Bone marrow (tissue), 2 donors: ENCODE results near the gene DIDO1.

Source experiments
- DNase-seq, 2 donors: peaks; one replicate each; lab custom pipeline; 2025; lab: John Stamatoyannopoulos, UW

Gene DIDO1

DNA sequence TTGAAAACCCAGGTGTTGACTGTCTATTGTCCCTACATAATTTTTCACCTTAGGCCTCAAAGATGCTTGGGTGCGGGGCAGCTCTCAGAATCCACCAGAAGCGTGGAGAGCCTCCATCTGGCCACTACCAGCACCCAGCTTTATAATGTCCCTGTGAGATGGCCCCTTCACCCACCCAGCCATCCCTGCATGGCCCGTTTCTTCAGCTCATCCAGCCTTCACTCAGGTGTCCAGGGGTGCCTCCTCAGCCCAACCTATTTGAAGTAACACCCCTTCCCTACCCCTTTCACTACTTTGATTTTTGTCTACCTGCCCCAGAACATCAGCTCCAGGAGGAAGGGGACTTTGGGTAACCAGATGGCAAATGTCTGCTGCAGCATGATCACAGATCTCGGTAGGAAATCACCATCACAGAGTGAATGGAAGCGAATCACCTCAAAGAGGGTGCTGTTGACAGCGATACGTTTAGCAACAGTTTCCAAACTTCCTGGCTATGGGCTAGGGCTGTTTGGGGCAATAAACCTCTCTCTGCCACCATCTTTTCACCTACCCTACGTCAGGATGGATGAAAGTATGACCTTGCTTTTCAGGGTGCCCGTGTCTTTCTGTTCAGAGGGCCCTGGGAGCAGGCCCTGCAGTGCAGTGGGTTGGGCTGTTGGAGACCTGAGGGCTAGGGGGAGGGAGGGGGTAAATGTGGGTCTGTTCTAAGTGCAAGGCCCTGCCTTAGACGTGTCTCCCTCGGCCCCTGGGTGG, 25.0 kb upstream of the DIDO1 start:
- DNase-seq = no peak

DNA sequence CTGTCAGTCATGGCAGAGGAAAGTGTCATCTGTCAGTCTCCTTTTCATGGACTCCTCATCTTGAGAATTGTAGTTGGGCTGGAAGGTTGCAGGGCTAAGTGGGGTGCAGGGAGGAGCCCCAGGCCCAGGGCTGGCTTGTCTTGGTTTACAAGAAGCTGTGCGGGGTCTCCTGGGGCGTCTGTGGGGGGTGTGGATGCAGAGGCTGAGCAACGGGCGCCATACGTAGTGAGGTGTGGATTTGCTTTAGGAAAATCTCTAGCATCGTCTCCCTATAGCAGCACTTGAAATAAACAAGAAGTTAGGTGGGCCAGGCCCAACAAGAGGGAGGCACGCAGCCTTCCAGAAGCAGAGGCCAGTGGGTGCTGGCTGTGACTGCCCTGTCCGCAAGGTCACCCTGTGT, 24.4 kb upstream of the DIDO1 start:
- DNase-seq = no peak

DNA sequence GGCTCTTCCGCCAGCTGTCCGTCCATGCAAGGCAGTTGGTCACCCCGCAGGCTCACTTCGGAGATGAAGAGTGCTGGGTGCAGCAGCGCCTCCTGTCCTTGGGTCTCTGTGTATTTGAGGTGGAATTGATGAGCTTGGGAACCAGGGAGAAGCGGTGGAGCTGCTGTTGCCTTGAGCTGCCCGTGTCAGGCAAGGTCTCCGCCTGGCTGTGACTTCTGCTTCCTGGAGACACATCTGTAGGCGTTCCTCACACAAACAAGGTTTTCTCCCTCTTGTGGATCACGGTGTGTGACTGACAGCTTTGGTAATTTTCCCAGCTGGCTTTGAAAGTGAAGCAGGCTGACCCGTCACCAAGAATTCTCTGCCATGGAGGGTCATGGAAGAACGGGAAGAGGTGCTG, 23.7 kb upstream of the DIDO1 start:
- no peak for DNase-seq

DNA sequence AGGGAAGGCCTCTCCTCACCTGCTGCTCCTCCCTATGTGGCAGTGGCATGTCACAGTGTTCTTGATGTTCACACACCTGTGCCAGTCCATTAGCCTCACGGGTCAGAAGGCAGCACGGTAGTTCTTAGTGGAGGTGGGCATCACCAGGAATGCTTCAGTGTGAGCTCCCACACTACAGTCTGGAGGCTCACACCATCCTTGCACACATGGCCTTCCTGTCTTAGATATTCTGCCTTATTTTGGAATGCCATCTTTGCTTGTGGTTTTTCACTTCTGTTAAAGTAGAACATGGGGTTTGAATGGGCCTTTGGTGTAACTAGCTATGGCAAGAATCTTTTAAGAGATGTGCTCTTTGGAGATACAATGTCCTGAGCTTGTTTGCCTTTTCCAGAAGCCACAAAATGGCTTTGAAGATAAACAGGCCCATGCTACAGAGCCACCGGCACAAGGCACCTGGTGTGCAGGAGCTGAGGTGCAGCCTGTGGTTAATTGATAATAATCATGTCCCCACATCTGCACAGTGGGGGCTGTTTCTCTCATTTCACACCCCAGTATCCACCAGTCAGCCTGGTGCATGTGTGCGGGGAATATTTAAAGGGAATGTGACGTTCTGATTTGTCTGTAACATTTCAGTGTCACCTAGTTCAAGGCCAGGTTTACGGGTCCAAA, 23.0 kb upstream of the DIDO1 start:
- no peak for DNase-seq

DNA sequence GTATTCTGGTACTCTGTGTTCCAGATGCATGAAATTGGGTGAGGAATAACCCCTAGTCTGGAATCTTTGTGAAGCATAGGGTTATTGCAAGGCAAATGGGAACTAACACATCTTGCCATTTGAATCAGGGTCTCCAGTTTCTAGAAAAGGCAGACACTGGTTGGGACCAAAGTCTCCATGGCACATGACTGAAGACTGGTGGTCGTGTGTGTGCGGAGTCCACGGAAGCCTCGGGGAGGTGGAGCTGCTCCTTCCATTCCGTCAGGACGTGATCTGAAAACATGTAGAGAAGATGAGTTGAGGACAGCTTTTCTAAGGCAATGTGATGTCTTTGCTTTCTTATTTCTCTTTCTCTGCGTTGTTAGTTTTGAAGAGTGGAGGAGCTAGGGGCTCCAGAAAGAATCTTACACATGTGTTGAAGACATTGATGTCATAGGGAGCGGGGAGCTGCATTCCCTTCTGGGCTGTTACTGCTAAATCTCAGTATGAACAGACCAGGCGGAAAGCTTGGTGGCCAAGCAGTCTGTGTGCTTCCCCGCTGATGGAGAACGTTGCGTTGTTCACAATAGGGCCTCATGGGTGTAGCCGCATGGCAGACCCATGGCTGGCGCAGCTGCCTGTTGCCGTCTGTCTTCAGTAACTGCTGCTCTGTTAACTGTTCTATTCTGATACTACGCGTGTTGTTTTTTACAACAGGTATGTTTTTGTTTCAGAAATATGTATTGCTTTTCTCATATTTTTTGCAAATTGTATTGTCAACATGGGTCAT, 21.4 kb upstream of the DIDO1 start:
- no peak for DNase-seq

DNA sequence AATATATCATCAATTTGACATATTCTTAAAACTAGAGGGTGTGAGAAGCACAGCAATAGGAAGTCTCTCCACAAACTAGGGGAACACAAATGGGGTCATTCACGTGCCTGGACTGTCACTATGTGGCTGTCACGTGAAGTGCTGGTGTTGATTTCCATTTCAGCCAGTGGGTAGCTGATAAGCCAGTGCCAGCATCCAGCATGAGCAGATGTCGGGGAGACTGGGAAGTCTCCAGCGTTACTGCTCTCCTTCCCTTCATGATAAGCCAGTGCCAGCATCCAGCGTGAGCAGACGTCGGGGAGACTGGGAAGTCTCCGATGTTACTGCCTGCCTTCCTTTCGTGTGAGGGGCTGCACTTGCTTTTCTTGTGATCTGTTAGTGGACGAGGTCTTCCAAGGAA, 20.6 kb upstream of the DIDO1 start:
- DNase-seq = no peak

DNA sequence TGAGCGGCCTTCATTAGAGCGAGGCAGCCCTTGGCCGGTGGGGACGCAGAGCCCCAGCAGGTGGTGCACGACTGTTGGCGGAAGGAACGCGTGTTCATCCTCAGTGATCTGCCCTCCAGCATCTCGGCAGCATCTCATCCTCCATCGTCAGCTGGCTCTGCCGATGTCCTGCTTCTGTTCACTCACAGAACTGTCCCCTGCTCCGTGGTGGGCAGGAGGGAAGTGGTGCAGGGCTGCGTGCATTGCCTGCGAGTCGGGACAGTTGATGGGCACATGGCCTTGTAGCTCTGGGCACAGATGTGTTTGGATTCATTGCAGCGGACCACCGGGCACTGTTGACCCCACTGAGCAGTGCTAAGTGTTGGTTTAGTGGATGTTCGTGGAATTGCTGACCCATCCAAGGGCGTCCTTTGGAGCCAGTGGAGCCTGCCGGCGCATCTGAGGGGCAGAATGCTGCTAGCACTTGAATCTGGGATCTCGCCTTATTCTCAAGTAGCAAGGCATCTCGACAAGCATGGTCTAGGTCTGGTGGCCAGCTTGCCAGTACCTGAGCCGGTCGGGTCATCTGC, 19.6 kb upstream of the DIDO1 start:
- no peak for DNase-seq

DNA sequence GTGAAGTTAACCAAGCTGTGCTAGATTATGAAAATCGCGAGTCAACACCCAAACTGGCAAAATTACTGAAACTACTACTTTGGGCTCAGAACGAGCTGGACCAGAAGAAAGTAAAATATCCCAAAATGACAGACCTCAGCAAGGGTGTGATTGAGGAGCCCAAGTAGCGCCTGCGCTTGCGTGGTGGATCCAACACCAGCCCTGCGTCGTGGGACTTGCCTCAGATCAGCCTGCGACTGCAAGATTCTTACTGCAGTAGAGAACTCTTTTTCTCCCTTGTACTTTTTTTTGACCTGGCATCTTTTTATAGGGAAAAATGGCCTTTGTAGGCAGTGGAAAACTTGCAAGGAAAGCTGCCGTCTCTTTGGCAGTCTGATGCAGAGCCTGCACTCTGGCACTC, 18.4 kb upstream of the DIDO1 start:
- no peak for DNase-seq

DNA sequence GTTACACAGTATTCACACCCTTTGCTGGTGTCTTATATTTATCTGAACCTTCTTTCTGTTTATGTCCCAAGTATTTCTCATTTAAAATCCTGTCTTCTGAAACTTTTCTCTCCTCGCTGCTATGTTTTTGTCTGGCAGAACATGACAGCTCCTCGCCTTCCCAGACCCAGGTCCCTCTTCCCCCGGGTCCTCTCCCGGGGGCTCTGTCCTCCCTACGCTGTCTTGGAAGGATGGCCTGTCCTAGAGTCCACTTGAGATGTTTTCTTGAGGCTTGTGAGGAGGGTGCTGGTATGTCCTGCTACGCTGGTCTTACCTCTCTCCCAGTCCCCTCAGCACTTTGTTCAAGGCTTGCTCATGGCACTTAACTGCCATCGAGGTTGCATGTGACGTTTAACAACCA, 17.9 kb upstream of the DIDO1 start:
- no peak for DNase-seq

DNA sequence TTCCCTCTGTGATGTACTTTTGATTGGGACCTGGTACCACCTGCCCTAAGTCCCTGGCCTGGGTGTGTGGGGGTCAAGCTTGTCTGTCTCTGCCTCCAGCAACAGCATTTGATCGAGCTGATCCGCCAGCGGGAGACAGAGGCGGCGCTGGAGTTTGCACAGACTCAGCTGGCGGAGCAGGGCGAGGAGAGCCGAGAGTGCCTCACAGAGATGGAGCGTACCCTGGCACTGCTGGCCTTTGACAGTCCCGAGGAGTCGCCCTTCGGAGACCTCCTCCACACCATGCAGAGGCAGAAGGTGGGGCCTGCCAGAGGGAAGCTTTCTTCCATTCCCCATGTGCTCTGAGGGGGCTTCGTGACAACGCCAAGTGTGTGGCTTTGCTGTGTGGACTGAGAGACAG, 17.1 kb upstream of the DIDO1 start:
- DNase-seq = no peak

DNA sequence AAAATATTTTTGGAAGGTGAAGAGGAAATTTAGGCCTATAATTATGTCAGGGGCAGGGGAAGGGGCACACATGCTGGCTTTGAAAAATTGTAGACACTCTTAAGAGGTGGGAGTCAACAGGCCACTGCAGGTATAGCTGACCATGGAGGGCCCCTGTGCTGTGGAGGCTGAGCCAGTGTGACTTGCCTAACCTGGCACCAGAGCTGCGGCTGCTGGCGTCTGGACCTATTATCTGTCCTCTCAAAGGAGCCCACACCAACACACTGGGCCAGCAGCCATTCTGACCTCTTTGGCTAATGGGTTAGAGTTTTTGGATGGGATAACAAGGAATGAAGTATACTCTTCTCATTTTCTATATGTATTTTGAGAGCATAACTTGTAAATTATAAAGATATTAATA, 16.2 kb upstream of the DIDO1 start:
- no peak for DNase-seq

DNA sequence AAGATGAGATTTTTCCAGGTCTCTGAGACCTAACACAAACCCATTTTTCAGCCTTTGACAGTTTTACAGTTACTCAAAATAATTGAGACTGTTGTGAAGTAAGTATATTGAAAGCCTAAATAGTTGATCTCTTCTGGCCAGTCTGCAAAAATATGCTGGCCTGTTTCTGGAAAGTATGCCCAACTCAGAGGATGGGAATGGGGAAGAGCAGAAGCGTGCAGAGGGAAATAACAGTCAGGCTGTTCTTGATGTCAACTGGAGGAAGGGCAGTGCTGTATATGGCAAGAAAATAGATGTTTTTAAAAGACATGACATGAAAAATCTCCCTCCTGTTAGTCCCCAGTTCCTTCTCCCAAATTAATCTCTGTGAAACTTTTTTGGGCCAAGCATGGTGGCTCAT, 15.5 kb upstream of the DIDO1 start:
- no peak for DNase-seq

DNA sequence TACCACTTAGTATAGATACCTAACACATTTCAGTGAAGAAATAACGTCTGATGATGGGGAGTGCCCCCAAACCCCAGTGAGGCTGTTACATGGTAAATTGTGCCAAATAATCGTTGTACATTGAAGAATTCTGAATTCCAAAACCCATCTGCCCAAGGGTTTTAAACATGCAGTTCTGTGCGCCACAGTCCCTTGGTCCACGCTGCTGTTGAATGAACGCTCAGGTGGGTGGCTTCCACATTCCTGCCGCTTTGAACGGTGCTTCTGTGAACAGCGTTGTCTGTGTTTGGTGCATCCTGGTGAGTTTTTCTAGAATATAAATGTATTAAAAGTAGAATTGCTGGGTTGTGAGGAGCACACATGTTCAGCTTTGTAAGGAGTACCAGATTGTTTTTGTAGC, 14.6 kb upstream of the DIDO1 start:
- DNase-seq = no peak

DNA sequence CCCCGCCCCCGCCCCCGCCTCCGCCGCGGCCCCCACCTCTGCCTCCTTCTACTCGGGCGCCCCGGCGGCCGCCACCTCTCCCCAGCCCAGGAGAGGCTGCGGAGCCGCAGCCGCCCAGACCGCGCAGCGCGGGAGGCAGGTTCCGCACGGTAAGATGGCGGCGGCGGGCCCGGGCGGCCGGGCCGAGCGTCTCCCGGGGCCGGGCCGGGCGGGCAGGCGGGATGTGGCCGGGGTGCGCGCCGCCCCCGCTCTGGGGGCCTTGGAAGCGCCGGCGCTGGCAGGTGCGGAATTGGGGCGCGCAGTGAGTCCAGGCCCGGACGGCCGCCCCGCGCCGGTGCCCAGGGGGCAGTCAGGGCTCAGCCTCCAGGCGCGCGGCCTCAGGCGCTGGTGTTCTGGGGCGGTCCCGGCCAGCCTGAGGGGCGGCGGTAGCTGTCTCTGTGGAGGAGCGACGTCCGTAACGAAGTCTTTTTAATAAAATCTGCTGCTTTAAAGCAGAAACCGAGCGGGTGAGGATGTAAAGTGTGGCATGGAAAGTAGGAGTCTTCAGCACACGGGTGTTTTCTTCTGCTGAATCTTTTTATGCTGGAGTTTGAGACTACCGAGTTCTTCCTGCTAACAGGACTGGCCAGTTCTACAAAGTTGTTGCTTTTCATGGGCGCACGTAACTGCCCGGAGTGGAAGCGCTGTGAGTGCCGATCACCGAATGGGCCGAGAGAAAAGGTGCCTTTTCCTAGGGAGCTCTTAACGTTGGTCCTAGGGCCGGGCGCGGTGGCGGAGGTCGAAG, 12.0 kb upstream of the DIDO1 start, which contains the start of gene GID8:
Gene GID8, plus strand, starts transcription at position 43 of the 784 bp plus-strand sequence. CDS start 3,356 bp downstream, outside the sequence.
- DNase-seq = peak in 1 of 2 donors; percentile 57

DNA sequence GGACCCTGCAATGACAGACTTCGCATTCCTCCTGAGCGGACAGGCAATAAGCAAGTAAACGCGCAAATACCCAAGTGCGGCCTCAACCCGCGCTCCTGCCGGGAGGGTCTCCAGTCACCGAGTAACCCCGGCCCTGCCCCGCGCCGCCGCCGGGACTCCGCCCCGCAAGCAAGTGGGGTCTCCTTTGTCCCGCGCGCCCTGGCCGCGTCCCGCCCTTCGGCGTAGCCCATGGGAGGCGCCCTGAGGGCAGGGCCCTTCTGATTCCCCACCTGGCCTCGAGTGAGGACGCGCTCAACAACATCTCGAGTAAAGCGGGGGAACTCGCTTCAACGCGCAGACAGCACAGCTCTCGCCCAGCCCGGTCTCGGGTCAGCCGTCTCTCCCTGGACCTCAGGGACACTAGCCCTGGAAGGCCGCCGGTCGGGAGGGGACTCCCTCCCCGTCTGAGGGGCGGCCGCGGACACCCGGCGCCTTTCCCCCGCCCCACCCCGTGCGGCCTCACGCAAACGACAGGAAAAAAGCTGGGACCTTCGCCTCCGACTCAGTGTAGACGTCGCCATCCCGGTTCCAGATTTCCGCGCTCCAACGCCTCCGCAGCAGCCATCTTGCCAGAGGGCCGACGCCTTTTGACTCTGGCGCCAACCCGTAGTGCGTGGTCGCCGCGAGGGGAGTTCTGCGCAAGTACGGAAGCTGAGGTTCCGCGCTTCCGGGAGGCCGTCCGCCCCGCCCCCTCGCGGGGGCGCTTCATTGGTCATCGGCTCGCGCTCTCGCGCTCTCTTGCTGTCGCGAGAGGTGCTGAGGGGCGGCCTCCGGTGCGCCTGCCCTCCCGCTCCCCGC, 11.2 kb upstream of the DIDO1 start:
- DNase-seq = peak; percentile 85 to 88

DNA sequence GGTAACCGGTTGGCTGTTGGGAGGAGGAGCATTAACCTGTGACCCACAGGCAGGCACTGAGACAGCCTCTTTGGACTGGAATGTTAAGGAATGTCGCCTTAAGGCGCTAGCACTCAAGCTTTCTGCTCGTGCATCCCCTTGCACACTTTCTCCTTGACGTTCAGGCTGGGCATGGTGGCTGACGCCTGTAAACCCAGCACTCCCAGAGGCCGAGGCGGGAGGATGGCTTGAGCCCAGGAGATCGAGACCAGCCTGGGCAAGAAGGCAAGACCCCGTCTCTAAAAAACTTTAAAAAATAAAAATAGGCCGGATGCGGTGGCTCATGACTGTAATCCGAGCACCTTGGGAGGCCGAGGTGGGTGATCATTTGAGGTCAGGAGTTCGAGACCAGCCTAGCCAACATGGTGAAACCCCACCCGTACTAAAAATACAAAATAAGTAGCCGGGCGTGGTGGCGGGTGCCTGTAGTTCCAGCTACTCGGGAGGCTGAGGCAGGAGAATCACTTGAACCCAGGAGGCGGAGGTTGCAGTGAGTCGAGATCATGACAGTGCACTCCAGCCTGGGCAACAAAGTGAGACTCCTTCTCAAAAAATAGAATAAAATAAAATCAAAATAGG, 9.8 kb upstream of the DIDO1 start:
- no peak for DNase-seq

DNA sequence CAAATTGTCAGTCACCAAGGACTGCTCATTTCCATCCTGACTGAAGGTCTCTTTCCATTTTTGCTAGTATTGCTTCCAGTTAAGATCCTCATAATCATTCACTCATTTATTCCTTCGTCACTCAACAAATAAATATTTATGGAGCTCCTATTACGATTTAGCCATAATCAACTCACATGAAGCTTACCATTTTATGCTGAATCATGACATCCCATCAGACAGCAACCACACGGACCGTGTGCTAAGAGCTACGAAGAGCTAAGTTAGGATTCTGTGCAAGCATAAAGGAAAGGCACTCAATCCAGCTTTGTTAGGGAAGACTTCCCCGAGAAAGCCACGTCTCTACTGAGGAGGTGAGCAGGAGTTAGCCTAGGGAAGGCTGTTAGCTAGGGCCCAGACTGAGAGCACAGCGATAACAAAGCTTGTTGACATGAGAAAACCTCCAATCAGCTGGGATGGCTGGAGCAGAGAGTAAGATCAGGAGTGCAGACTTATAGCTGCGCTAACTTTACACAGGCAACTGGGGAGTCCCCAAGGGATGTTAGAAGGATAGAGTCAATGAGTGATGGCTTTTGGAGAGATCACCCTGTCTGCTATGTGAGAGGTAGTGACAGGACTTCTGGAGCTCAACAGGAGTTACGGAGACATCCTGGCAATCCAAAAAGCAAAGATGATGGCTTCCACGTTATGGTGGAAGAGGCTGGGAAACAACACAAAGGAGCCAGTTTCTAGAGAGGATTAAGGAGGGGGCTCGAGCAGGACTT, 9.1 kb upstream of the DIDO1 start:
- DNase-seq = no peak

DNA sequence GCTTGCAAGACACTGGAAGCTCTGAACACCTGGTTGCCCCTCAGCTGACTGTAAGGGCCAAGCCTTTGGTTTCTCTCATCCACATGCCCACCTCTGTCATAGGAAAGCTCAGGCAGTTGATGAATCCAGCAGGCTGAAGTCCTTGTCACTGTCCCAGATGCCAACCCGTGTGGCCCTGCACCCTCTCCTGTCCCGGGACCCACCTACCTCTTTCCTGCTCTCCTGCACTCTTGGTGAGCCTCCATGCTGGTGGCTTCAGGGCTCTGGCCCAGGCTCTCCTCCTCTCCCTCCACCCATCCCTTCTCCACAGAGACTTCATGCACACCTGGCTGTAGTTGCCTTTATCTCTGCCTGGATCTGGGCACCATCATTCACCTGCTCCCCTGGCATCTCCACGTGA, 7.7 kb upstream of the DIDO1 start:
- DNase-seq = no peak

DNA sequence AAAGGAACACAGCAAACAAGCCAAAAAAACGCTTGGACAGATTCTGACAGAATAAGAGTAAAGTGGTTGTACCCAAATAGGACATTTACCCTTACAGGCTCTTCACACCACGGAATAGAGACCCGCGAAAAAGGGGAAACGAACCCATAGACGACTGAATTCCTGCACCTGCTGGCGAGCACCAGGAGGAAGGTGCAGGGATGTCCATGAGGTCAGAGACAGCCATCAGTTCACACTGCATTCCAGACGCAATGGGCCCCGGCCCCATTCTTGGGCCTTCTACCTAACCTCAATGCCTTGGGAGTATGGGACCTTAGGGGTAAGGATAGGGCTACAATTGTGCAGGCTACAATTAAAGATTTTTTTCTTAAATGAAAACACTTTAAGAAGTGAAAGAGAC, 5.2 kb upstream of the DIDO1 start:
- no peak for DNase-seq

DNA sequence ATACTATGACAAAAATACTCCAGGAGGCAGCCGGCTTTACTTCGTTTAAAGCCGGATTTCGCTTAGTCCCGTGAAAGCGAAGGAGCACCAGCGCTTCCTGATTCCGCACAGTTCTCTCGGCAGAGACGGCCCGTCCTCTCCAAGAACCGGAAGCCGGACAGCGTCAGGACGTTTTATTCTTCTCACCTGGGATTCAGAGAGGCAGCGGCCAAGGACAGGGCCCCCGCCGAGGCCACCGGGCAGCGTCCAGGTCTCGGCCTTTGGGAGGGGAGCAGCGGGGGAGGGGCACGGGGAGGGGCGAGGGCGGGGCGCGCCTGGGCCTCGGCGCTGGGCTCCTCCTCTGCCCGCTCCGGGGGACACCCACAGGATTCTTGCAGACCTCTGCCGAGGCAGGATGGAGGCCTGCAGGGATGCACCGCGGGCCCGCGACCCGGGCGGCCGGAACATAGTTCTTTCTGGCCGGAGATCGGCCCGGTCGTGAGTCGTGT, 2.8 kb upstream of the DIDO1 start:
- peak in 1 of 2 donors; percentile 32 for DNase-seq
